Measurements from ENCODE around the gene SSTR3. TPM values are rescaled to one million over a fixed set of nuclear protein-coding genes. Genes with fewer than 3 reads are reported as not detected.
"Not testable (repeated sequence)": the region's sequence is repeated elsewhere in the genome, so short reads cannot be mapped to it uniquely, and the experiment has no call there.

SSTR3 gene
- total RNA-seq, 1 donor from 2014 or later, result not detected

DNA sequence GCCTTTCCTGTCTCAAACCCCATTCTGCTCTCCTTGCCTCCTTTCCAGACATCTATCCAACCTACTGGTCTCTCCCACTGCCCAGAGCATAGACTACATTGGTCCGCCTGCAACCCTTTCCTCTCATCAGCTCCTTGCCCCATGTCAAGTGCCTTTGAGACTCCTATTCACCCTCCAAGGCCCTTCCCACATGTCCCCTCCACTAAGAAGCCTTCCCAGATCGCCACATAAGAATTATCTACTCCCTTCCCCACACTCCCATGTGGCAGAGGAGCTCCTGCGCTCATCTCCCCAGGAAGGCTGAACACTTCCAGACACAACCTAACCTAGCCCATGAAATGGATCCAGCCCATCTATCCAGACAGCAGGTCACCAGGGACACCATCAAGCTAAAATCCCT is 34.5 kb downstream of the SSTR3 start:
- intact Hi-C loops (cut with DNase I), result no loop called here
- DNase-seq, result no peak

GRCh38 chr22:37177221-37177620 is 35.1 kb downstream of the SSTR3 start:
- no peak for DNase-seq
- intact Hi-C loops (cut with DNase I), result no loop called here
- ATAC-seq (ENCODE audit: poor library complexity), result no peak

More for the DNA sequence above, 34.5 kb downstream of the SSTR3 start:
- no peak for ATAC-seq (ENCODE audit: poor library complexity)

DNA sequence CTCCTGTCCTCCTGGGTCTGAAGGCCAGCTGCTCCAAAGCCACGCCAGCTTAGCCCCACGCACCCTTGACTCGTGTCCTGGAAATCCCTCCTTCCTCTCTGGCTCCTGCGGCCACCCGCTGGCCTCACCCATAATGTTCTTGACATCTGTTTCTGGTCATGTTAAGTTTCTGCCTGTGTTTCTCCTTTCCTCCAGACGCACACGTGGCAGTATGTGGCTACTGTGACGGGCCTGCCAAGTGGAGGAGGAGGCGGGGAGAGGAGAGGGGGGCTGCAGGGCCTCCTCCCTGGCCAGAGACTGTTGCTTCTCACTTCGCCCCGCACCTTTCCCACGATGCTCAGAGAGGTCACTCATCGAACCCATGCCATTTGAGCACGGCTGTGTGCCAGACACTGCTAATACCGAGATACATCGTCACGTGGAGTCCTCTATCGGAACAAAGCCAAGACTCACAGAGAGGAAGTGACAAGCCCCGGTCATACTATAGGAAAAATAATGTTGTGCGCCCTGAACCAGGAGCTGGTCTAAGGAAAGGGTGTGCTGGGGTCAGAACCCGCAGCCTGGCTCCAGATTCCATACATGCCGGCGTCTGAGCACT is 35.7 kb downstream of the SSTR3 start:
- ATAC-seq (ENCODE audit: poor library complexity) (peak; percentile 84), DNase-seq (peak; percentile 84)
- intact Hi-C loops (cut with DNase I), result no loop called here

GRCh38 chr22:37175414-37176281 is 36.6 kb downstream of the SSTR3 start:
- DNase-seq (no peak), ATAC-seq (ENCODE audit: poor library complexity) (no peak)
- intact Hi-C loops (cut with DNase I), result no loop called here

DNA sequence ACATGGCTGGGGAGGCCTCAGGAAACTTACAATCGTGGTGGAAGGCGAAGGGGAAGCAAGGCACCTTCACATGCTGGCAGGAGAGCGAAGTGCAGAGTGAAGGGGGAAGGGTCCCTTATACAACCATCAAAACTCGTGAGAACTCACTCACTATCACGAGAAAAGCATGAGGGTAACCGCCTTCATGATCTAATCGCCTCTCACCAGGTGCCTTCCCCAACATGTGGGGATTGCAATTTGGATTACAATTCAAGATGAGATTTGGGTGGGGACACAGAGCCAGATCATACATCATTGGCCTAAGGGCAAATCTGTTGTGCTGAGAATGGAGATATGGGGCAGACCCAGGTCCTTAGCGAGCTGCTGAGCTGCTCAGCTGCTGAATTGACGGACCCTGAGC is 37.3 kb downstream of the SSTR3 start:
- DNase-seq, result no peak
- intact Hi-C loops (cut with DNase I), result no loop called here
- ATAC-seq (ENCODE audit: poor library complexity), result no peak

DNA sequence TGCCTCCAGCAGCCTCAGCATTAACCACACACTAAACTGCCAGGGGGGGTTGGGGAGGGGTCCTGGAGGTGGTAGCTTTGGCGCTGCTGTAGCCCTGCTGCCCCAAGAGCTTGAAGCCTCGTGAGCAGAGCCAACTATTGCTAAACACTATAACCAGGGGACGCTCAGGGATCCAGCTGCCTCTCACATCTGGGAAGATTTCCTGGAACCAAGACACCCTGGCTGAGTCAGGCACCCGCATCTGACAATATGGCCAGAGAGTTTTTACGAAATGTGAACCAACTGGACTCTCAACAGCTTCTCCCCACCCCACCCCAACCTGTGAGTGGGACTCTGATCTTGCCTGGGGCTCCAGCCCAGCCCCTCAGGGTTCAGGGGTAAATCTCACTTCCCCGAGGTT is 38.6 kb downstream of the SSTR3 start:
- DNase-seq, result peak; percentile 68

DNA sequence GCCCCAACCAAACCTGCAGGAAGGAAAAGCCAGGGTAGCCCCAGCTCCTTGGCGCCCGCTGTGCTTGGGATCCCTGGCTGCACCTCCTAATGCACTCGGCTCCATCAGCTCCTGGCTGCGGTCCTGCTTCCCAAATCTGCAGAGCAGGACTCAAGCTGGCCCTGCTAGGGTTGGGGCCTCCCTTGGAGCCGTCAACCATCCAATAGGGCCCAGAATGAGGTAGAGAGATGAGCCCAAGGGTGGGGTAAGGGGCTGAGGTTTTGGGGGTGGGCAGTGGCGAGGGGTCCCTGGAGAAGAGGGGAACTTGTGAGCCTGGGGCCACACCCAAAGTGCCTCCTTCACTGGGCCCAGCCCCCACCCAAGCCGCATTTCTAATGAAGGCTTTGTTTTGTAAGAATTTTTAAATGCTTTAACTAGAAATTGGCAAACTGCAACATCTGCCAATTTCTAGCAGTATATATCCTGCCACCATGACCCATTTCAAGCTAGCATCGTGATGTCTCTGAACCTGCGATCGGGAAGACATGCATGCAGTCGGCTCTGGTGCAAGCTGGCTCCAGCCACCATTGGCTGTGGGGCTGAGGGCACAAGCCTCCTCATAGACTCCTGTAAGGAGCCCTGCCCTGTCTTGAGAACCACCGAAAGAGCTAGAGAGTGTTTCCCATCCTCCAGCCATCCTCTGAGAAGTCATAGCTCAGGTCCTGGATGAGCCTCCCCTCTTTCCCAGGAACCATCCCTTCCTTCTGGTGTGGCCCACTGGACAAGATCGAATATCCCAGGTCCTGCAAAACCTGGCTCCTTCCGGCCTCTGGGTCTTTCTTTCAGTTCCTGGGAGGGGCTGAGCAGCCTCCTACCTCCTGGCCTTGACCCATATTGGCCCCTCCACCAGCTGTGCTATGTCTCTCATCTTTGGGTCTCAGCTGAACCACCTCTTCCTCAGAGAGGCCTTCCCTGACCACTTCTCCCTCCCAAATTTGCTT is 39.7 kb downstream of the SSTR3 start:
- no peak for DNase-seq
- intact Hi-C loops (cut with DNase I), result no loop called here
- ATAC-seq (ENCODE audit: poor library complexity), result no peak

More for the DNA sequence above, 38.6 kb downstream of the SSTR3 start:
- intact Hi-C loops (cut with DNase I), result no loop called here
- ATAC-seq (ENCODE audit: poor library complexity), result peak; percentile 65

DNA sequence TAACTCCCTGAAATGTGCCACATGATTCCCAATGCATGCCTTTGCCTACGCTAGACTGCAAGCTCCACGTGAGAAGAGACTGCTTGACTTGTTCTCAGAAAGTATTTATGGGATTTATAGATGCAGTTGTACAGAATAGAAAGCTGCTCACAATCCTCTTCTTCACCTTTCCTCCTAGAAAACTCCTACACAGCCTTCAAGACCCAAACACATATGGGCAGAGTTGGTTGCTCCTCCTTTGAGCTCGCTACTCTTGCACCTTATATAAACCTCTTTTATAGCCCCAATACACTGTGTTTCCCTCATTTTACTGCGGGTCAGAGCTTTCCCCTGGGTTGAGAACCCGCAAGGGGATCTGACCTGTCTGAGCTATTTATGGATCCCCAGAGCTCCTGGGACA is 40.6 kb downstream of the SSTR3 start:
- DNase-seq (no peak), ATAC-seq (ENCODE audit: poor library complexity) (no peak)

GRCh38 chr22:37170689-37171405 is 41.4 kb downstream of the SSTR3 start:
- ATAC-seq (ENCODE audit: poor library complexity); intact Hi-C loops (cut with DNase I); DNase-seq: not testable (repeated sequence)

More for the DNA sequence above, 40.6 kb downstream of the SSTR3 start:
- intact Hi-C loops (cut with DNase I), result no loop called here

DNA sequence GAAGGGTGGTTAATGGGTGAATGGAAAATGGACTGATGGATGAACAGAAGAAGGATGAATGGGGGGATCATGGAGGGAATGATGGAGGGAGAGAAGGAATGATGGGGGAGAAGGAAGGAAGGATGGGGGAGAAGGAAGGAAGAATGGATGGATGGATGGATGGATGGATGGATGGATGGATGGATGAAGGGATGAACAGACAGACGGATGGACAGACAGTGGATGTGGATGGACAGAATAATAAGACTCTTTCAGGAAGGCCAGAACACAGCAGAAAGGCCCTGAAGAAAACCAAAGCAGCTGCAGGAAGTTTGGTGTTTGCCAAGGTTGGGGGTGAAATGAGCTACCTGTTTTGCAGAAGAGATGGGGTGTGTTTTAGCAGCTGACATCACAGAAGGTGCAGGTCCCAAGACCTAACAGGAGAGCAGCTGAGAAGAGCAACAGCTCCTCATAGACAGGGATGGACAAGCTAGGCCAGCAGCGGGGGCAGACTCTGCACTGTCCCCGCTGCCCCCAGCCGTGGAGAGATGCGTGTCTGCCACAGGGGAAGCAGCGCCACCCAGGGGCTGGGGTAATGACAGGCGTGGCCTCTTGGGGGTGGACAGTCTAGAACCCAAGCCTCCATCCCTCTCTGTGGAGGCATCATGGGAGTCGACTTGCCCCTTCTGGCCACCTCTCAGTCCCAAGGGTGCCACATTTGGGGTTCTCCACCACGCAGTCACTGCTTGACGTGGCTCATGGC is 42.2 kb downstream of the SSTR3 start:
- no peak for ATAC-seq (ENCODE audit: poor library complexity)
- intact Hi-C loops (cut with DNase I), result no loop called here
- peak; percentile 20 for DNase-seq

DNA sequence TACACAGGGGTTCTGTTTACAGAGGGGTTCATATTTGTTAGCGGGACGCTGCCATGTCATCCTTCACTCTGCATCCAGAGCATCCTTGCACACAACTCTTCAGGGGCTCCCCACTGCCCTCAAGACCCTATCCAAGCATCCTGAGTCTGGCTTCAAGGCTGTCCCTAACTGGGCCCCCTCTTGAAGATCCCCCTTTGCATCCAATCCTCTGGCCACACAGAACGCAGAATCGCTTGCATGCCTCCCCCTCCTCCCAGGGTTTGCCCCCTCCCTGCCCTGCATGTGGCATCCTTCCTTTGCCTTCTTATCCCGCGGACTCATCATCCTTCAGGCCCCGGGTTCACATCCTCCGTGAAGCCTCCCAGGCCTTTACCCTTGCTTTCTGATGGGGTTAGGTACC is 42.9 kb downstream of the SSTR3 start:
- no peak for ATAC-seq (ENCODE audit: poor library complexity)
- intact Hi-C loops (cut with DNase I), result no loop called here

DNA sequence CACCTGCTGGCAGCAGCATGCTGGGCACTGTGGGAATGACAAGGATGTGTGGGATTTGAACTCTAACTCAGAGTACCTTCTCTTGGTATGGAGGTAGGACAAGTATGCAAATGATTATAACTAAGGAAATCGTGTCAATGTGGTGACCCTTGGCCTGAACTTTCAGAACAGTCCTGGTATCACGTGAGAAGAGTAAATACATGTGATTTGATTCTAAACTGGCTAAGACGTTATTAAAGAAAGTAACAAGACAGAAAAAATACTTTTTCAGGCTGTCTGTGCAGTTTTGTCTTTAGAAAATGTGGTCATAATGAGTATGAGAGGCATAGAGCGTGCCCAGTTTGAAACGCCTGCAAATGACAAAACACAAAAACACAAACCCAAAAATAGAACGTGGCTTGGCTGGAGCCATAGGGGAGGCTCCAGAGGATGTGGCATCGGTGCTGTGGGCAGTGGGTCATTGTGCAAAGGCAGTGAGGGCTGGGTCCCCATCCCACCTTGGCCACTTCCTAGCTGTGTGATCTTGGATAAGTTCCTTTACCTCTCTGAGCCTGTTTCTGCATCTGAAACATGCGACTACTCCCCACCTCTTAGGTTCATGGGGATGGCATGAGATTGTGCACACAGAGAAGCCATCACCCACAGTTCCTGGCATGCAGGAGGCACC is 44.2 kb downstream of the SSTR3 start:
- intact Hi-C loops (cut with DNase I), result loop anchor here (2.0 kb wide), 1 partner anchor 31 kb away; no protein-coding TSS in a partner anchor
- no peak for ATAC-seq (ENCODE audit: poor library complexity)
- DNase-seq, result peak; percentile 17

More for the DNA sequence above, 42.9 kb downstream of the SSTR3 start:
- peak; percentile 23 for DNase-seq

DNA sequence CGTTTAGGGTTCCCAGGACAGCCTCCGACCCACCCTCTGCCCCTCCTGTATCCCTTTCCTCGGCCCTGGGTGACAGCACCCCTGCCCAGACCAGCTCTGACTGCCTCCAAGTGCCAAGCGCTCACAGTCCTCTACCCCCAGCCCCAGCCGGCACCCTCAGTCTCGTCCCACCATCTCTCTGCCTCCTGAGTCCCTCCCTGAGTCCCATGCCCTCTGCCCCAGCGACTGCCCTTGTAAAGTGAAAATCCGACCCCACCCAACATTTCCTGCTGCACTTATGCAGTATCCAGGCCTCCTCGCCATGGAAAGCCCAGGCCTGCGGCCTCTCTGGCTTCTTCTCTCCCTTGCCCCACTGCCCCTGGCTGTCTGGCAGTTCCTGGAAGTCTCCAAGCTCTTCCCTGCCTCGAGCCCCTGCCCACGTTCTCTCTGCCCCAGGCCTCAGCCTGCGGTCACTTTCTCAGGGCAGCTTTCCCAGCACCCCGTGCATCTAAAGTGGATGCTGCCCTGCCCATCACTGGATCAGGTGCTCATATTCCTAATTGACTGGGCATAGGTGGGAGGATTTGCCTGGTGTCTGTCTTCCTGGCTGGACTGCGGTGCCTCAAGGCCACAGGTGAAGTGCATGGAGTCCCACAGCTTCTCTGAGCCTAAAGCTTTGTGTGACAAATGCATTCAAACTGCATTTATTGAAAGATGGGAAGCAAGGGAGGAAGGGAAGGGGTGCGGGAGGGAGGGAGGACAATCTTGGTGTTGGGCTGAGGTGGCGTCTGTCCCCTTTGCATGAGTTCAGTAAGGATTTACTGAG is 44.9 kb downstream of the SSTR3 start:
- DNase-seq, result peak; percentile 28
- intact Hi-C loops (cut with DNase I), result loop anchor here (2.0 kb wide), 1 partner anchor 31 kb away; no protein-coding TSS in a partner anchor
- peak; percentile 15 for ATAC-seq (ENCODE audit: poor library complexity)

DNA sequence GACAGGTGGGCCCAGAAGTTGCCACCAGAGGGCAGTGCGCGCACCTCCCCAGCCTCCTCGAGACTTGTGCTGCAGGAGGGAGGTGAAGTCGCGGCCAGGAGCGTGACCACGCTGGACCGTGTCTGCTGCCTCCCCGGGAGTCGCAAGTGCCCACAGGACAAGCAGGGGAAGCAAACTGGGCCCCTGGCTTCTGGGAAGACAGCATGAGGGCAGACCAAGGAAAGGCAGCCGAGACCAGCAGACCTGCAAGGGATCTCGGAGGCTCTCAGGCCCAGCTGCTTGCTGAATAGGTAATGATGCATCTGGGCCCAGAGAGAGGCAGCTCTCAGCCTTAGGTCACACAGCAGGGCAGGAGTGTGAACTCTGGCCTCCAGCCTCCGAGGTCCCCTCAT is 45.6 kb downstream of the SSTR3 start:
- peak; percentile 92 for DNase-seq
- intact Hi-C loops (cut with DNase I), result loop anchor here (2.0 kb wide), 1 partner anchor 32 kb away; no protein-coding TSS in a partner anchor
- ATAC-seq (ENCODE audit: poor library complexity), result peak; percentile 96

GRCh38 chr22:37165940-37166674 is 46.2 kb downstream of the SSTR3 start:
- ATAC-seq (ENCODE audit: poor library complexity), result no peak

More at GRCh38 chr22:37165940-37166674, 46.2 kb downstream of the SSTR3 start:
- peak; percentile 40 for DNase-seq
- intact Hi-C loops (cut with DNase I), result loop anchor here (2.0 kb wide), 1 partner anchor 33 kb away; no protein-coding TSS in a partner anchor

Data from Right ventricle myocardium superior (tissue), 1 donor.